Uterus (tissue), 2 donors: ENCODE results near the gene CD247.

Experiments used
- POLR2A ChIP-seq, 2 donors: fragments of 450-650 bp; IDR thresholded peaks; one replicate each; pipeline ENCODE4 v1.6.1; 2016; ENCODE audit warnings: antibody characterized with exemption in 2 of 2, mild to moderate bottlenecking in 1 of 2, moderate library complexity in 1 of 2
- TF ChIP-seq, protein P1 (sequence below), 4 experiments: fragments of 200-600 bp in 2 of 4; fragments of 450-650 bp in 2 of 4; sonication (generic) in 2 of 4; IDR thresholded peaks; one replicate each; pipeline ENCODE4 v1.5.1; 2016 to 2019; ENCODE audit warnings: antibody characterized with exemption in 4 of 4, mild to moderate bottlenecking in 2 of 4, moderate library complexity in 1 of 4

DNA sequence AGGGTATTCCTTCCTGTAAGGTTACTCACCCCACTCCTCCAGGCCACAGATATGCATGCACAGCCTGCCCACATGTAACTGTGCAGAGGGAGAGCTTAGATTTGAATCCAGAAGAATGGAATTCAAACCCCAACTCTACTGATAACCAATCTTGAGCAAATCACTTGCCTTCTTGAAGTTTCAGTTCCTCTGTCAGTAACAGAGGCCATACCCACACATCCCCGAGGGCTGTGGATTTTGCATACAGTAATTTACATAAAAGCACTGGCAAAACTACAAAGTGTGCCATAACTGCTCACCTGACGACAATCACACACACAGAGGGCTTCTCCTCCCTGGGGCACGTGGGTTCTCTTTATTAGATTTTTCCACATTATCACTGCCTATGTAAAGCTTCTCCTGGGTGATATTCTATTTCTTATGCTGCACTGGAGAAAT, 18.6 kb downstream of the CD247 start:
- TF ChIP-seq, protein P1, sequence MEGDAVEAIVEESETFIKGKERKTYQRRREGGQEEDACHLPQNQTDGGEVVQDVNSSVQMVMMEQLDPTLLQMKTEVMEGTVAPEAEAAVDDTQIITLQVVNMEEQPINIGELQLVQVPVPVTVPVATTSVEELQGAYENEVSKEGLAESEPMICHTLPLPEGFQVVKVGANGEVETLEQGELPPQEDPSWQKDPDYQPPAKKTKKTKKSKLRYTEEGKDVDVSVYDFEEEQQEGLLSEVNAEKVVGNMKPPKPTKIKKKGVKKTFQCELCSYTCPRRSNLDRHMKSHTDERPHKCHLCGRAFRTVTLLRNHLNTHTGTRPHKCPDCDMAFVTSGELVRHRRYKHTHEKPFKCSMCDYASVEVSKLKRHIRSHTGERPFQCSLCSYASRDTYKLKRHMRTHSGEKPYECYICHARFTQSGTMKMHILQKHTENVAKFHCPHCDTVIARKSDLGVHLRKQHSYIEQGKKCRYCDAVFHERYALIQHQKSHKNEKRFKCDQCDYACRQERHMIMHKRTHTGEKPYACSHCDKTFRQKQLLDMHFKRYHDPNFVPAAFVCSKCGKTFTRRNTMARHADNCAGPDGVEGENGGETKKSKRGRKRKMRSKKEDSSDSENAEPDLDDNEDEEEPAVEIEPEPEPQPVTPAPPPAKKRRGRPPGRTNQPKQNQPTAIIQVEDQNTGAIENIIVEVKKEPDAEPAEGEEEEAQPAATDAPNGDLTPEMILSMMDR (IDR thresholded peaks at IDR 0.05): no peak
- TF ChIP-seq POLR2A (IDR thresholded peaks at IDR 0.05): no peak
